GM19372 (cell line): ENCODE results near the gene NDUFC1.
"Not testable (repeated sequence)": the region's sequence is repeated elsewhere in the genome, so short reads cannot be mapped to it uniquely, and the experiment has no call there.

ENCODE experiments used
- ATAC-seq: cut with Tn5 transposase; IDR thresholded peaks from one replicate; pipeline ENCODE4 v1.9.1; 2021; ENCODE audit warnings: mild to moderate bottlenecking, low read depth, moderate library complexity; ENCODE audit not compliant: unreplicated experiment

NDUFC1 gene

DNA sequence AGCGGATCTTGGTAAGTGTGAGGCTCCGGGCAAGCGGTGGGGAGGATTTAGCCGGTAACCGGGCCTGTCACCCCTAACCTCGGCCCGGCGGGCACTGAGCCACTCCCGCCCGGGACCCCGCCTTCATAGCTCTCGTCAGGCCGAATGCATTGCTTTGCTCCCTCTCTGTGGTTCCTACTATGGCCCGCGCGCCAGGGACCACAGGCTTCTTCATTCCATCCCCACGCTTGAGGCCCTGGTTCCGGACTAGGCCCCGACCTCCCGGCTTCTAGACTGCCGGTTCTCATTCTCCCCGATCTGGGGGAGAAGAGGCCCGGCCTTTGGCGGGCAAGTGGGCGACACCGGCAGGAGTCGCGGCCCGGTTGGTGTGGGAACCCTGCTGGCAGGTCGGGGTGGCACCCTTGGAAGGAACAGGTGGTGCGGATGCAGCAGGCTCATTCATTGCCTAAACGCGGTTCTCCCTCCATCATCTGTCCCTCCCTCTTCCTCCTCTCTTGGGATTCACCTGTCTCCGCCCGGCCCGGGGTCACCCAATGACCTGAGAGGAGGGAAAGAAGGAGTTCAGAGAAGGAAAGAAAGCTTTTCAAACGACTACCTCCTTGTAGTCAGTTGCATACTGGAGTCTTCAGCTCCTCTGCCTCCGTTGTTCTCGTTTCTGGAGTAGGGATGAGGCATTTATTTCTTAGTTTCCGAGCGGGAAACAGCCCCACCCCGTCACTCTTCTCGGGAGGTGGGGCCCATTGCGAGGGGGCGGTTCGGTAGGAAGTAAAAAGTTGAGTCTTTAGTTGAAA is at the start of gene NDUFC1:
Gene NDUFC1 (minus strand): TSS at position 657 of the 791 bp plus-strand sequence. CDS start 6,679 bp downstream, outside the sequence.
- peak; percentile 28 for ATAC-seq

DNA sequence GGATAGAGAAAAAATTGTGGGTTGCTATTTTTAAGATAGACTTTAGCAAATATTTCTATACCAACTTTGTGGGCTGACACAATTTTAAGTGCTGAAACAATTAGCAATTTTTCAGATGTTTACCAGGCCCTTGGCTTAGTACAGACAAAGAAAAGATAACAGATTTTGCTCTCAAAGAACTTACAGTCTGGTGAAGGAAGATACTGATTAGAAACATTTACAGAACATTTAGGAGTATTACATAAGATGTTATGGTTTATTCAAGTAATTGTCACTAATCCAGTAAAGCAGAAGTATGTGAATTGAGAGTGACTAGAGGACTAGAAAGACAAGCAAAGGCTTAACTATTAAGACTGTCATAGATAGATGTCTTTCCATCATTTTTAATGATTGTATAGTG is 35.3 kb upstream of the NDUFC1 start:
- ATAC-seq = no peak

DNA sequence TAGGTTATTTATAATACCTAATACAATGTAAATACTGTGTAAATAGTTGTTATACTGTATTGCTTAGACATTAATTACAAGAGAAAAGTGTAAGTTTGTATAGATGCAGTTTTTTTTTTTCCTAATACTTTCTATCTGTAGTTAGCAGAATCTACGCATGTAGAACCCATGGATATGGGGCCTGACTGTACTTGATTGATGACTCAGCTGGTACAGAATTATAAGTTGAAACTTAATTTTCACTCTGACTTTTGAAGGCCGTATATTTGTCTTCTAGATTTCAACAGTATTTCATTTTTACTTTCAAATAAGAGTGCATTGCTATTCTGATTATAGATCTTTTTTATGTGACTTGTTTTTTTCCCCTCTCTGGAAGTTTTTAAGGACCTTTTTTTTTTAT is 30.8 kb upstream of the NDUFC1 start:
- no peak for ATAC-seq

DNA sequence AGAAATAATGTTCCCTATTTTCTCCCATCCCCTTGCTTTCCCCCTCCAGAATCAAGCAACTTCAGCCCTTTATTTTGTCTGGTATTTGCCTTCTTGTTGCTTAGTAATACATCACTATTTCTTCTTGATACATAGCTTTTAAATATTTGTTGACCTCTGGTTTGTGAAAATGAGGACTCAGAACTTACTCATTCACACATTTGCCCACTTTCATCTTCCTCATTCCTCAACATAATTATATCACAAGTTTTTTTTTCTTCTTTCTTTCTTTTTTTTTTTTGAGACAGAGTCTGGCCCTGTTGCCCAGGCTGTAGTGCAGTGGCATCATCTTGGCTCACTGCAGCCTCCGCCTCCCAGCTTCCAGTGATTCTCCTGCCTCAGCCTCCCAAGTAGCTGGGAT is 28.9 kb upstream of the NDUFC1 start:
- no peak for ATAC-seq

DNA sequence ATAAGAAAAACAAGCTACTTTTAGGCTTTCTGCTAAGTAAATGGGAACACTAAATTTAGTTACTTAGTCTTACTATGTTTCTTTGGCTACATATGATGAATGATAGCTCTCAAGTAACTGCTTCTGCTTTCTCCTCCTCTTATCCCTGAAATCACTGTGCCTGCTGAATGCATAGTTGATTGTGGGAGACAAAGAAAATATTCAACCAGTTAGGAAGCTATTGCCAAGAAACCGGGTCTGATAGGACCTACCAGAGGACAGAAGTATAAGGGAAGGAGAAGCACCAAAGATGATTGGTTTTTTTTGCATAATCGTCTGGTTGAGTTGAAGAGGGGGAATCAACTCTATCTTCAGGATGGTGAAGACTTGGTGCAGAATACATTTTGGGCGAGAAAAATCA is 28.0 kb upstream of the NDUFC1 start:
- ATAC-seq = no peak

DNA sequence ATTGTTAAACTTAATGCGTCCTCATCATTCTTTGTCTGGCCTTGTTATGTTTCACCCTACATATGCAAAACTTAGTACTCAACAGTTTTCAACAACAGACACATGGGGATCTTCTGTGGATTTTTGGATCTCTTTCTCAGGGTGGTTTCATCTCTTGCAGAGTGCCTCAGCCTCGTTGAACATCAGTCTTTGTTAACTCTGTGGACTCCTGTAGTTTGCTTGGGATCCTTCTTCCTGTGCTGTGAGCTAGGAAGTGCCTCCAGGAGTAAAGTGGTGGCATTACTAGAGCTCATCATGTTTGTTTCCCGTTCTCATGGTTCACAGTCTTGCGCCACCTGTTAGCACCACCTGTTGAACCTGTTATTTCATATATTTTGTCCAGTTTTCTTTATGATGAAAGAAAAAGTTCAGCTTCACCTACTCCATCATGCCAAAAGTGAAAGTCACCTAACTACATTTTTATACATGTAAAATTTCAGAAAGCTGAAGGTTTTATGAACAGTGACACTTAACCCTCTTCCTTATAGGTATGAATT is 27.5 kb upstream of the NDUFC1 start:
- ATAC-seq = no peak

DNA sequence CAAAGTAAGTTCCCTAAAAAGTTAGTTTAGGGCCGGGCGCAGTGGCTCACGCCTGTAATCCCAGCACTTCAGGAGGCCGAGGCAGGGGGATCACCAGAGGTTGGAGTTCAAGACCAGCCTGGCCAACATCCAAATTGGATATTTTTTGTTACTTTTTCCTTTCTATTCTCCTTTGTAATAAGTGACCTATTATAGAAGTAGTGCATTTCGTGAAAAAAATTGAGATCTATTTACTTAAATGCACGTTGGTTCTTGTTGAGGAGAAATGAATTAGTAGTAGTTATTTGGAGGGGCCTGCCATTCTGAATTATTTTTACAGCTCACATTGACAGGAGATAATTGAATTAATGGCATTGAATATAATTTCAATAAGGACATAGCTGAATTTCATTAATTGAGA is 22.3 kb upstream of the NDUFC1 start:
- no peak for ATAC-seq

DNA sequence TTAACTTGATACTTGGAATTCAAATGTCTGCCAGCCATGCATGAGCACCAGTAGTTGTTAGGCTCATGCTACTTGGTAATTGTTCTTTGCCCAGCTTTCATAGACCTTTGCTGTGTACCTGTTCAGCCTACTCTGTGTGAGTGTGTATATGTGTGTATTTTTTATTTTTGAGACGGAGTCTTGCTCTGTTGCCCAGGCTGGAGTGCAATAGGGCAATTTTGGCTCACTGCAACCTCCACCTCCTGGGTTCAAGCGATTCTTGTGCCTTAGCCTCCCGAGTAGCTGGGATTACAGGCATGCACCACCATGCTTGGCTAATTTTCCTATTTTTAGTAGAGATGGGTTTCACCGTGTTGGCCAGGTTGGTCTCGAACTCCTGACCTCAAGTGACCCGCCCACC is 20.3 kb upstream of the NDUFC1 start:
- ATAC-seq = not testable (repeated sequence)

DNA sequence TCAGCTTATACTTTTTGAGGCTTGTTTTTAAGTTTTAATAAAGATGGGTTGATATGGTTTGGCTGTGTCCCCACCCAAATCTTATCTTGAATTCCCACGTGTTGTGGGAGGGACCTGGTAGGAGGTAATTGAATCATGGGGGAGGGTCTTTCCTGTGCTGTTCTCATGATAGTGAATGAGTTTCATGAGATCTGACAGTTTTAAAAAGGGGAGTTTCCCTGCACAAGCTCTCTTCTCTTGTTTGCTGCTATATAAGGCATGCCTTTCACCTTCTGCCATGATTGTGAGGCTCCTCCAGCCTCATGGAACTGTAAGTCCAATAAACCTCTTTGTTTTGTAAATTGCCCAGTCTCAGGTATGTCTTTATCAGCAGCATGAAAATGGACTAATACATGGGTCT is 19.8 kb upstream of the NDUFC1 start:
- ATAC-seq = not testable (repeated sequence)

DNA sequence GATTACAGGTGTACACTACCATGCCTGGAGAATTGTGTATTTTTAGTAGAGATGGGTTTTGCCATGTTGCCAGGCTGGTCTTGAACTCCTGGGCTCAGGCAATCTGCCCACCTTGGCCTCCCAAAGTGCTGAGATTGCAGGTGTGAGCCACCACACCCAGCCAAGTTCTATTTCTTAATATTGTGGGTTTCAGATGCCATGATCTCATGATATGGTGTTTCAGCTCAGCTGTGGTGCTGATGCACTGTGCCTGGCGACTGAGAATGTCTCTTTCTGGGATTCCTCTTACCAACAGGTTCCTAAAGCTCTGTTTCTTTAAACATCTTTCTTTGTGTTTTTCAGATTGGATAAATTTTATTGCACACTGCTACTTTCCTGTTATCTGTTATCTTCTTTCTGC is 17.3 kb upstream of the NDUFC1 start:
- no peak for ATAC-seq

DNA sequence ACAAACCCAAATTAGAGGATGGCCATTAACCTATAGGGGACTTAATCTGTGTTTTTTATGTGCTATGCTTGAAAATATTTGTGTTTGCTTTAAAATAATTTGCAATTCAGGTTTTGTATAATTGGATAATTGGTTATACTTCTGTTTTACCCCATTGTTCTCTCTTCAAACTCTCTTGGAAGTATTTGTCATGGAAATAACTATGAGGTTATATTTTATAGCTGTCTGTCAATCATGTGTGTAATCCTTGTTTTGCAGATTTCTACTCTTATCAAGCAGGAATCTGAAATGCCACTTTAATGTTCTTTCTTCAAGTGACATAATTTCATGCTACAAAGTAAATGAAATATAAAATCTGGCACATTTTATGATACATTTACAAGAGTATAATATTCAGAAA is 15.4 kb upstream of the NDUFC1 start:
- no peak for ATAC-seq

DNA sequence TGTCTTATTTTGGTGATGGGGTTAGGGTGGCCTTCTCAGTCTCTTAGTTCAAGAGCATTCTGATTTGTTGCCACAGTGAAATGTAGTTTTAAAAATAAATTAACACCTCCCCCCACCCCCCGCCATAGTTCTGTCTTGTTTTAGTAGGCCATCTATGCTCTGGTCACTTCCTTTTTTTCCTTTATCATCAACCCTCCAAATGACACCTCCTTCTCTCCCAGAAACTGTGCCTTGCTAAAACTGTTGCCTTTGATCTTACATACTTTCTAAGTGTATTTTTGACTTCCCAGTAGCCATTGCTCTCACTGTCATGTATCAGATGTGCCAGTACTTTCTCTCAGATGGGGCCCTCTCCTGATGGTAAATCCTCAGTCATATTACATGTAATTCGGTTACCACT is 14.5 kb upstream of the NDUFC1 start:
- ATAC-seq = no peak

DNA sequence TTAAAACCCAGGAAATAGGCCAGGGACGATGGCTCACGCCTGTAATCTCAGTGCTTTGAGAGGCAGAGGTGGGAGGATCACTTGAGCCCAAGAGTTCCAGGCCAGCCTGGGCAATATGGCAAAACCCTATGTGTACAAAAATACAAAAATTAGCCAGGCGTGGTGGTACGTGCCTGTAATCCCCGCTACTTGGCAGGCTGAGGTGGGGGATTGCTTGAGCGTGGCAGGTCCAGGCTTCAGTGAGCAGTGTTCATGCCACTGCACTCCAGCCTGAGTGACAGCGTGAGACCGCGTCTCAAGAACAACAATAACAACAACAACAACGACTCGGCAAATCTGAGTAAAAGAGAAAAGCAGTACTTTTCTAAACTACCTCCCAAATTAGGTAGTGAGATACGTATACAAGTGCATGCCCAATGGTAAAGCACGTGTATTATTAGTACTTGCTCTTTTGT is 13.0 kb upstream of the NDUFC1 start:
- peak; percentile 58 for ATAC-seq

DNA sequence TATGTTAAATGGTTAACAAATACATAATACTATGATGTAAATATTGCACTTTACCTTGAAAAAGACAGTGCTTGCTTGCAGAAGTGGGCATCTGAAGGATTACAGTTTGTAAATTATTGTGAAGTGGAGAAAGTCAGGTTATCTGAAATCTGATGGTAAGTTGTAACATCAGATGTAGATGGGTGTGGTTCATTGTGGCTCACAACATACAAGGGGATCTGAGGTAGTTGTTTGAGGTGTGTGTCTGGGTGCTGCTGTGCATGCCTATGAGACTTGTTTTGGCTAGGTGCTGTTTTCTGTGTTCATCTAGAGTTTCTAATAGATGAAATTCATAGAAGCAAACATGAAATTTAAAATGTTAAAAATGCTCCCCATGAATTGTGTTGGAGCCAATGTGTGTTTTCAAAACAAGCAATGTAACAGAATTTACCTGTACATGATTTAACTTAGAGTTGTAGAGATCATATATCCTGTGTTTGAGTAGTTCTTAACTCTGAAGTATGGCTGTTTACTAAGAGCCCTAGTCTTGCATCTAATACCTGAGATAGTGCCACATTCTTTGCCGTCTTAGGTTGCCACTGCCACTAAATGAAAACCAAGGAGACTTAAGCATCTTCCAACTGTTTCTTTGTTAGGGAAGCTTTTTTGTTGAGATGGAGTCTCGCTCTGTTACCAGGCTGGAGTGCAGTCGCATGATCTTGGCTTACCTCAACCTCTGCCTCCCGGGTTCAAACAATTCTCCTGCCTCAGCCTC is 11.9 kb upstream of the NDUFC1 start:
- no peak for ATAC-seq

DNA sequence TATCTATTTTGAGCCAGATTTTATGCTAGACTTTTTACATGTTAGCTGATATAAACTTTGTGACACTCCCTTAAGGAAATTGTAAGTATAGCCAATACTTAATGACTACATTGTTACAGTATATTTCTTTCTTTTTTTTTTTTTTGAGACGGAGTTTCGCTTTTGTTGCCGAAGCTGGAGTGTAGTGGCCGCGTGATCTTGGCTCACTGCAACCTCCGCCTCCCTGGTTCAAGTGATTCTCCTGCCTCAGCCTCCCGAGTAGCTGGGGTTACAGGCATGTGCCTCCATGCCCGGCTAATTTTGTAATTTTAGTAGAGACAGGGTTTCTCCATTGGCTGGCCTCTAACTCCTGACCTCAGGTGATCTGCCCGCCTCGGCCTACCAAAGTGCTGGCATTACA is 11.1 kb upstream of the NDUFC1 start:
- ATAC-seq = not testable (repeated sequence)

DNA sequence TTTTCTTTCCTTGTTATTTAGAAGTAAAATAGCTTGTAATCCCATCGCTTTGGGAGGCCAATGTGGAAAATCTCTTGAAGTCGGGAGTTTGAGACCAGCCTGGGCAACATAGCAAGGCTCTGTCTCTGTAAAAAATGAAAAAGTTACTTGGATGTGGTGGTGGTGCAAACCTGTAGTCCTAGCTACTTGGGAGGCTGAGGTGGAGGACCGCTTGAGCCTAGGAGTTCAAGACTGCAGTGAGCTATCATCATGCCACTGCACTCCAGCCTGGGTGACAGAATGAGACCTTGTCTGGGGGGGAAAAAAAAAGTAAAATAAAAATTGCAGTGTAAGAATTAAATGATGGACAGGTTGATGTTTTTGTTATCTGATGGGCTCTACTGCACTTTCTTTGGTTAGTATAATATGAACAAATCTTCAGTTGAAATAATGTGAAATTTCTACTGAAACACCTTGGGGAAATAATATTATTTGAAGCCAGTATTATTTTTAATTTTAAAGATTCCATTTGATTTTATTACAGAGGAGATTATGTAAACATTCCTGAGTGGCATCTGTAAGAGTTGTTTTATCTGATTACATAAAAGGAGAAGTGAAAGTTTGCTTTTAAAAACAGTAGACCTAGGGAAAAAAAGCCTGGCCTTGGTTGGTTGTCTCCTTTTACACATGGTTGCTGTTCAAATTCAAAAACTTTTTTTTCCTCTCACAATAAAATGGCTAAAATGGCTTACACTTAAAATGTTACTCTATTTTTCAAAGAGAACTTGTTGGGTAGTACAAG is 10.5 kb upstream of the NDUFC1 start:
- no peak for ATAC-seq

DNA sequence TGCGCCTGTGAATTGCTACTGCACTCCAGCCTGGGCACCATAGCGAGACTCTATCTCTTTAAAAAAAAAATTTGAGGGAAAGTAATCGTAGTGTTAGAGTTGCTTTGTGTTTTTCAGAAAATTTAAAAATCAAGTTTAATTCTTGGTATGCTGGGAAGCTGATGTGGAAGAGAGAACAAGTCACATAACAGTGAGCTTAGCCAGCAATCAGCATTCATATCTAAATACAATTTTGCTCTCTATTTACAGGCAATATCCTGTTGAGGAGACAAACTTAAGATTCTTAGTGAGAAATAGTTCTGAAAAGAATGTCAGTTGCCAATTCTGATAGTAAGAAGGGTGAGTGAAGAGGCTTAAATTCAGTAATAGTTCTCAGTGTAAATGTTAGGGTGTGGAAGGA is 9.6 kb upstream of the NDUFC1 start:
- no peak for ATAC-seq

DNA sequence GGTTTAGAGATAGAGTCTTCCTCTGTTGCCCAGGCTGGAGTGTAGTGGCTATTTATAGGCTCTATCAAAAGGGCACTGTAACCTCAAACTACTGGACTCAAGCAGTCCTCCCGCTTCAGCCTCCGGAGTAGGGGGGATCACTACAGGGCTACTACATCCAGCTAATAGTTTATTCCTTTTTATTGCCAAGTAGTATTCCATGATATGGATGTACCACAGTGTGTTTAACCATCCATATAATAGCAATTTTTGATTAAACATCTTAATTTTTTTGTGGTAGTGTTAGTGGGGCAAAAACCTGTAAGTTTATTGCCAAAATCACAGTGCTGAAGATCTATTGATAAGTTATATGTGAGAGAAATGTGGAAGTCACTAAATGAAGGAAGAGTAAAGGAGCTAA is 2.6 kb upstream of the NDUFC1 start:
- no peak for ATAC-seq

DNA sequence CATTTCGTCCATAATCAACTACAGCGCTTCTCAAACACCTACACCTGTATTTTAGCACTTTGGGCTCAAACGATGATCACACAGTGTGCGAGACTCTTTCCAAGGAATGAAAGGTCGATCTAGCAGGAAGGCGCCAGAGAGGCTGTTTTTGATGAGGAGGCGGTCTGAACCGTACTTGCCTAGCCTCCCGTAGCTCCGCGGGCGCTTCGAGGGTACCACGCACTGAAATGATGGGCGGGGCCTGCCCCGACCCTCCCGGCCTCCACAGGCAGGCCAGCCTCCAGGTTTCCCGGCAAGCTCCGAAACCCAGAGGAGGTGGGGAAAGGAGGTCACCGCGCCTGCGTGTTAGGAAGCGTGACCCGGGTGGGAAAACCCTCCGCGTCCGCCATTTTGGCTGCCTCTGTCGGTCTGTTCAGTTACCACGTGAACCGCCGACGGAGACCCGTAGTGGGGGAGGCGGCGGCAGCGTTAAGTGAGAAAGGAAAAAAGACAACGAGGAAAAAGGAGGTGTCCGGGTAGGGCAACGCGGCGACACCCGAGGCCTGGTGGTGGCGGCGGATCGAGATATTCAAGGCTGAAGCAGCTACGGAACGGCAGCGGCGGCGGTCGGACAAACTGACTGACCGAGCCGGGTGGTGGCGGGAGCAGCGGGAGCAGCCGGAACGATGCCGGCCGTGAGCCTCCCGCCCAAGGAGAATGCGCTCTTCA is 1.0 kb downstream of the NDUFC1 start, which contains the start of gene NAA15:
Gene NAA15 (plus strand): TSS at position 393 of the 708 bp plus-strand sequence. CDS start 273 bp downstream, at position 666.
- peak; percentile 82 for ATAC-seq
